Panc1 (cell line): Measurements from ENCODE around the gene RABGGTA. TPM values are rescaled to one million over a fixed set of nuclear protein-coding genes. Genes with fewer than 3 reads are reported as not detected.

Experiments used
- ATAC-seq: fragments of 200-7000 bp; cut with Tn5 transposase; 2 replicates; pipeline ENCODE4 v1.9.1; 2020; ENCODE audit warnings: mild to moderate bottlenecking, moderate library complexity
- BruUV-seq: library from RNA; stranded (reverse); fragments of 400-500 nt; replicated peaks from 2 replicates; lab custom pipeline; 2021; lab: Mats Ljungman, UMichigan
- CTCF ChIA-PET: fragments of 300-600 bp; sonication (Branson Sonifier 250); formaldehyde crosslinking; loops from one replicate; lab custom pipeline; 2022; ENCODE audit warnings: antibody characterized with exemption; lab: Charles Lee
- POLR2A ChIA-PET: fragments of 300-600 bp; sonication (Branson Sonifier 250); formaldehyde crosslinking; loops from one replicate; lab custom pipeline; 2022; ENCODE audit warnings: antibody characterized with exemption; lab: Charles Lee
- DNase-seq: peaks from one replicate; pipeline ENCODE4 v3.0.0-alpha.2; 2010; ENCODE audit warnings: low read depth, low spot score
- H3K27ac ChIP-seq: 2 replicates; pipeline ENCODE4 v1.5.1; 2011; ENCODE audit warnings: mild to moderate bottlenecking, low read length, inconsistent platforms
- H3K27me3 ChIP-seq: fragments of 200-500 bp; sonication (Bioruptor generic); 2 replicates; pipeline ENCODE4 v1.6.0; 2014; ENCODE audit warnings: low read length, inconsistent platforms; ENCODE audit not compliant: control insufficient read depth, insufficient read depth
- H3K36me3 ChIP-seq: fragments of 200-500 bp; sonication (Bioruptor generic); 2 replicates; pipeline ENCODE4 v1.5.1; 2014; ENCODE audit warnings: inconsistent platforms, mild to moderate bottlenecking, low read length, moderate library complexity; ENCODE audit not compliant: control insufficient read depth, insufficient read depth
- H3K4me1 ChIP-seq: 2 replicates; pipeline ENCODE4 v1.5.1; 2011; ENCODE audit warnings: inconsistent platforms, mild to moderate bottlenecking, low read length, moderate library complexity; ENCODE audit not compliant: control insufficient read depth, insufficient read depth
- H3K4me3 ChIP-seq, 2 experiments: 2 replicates each; pipeline ENCODE4 v1.5.1; 2011 to 2012; ENCODE audit warnings: low read depth in 2 of 2, low read length in 2 of 2, mild to moderate bottlenecking in 2 of 2, inconsistent platforms in 1 of 2, moderate library complexity in 1 of 2
- H3K9me3 ChIP-seq: fragments of 200-500 bp; sonication (Bioruptor generic); 2 replicates; pipeline ENCODE4 v1.5.1; 2014; ENCODE audit warnings: low read depth, mild to moderate bottlenecking, inconsistent platforms, low read length, moderate library complexity; ENCODE audit not compliant: control insufficient read depth, insufficient read depth
- CTCF ChIP-seq: fragments of 450-650 bp; IDR thresholded peaks from 2 replicates; pipeline ENCODE4 v1.5.1; 2017; ENCODE audit warnings: mild to moderate bottlenecking
- POLR2AphosphoS5 ChIP-seq: IDR thresholded peaks from 2 replicates; pipeline ENCODE4 v1.6.1; 2012; ENCODE audit warnings: mild to moderate bottlenecking, low read depth, low read length, moderate library complexity
- SIN3A ChIP-seq: IDR thresholded peaks from 2 replicates; pipeline ENCODE4 v1.6.1; 2012; ENCODE audit warnings: low read depth, mild to moderate bottlenecking, low read length, moderate library complexity, borderline replicate concordance; ENCODE audit not compliant: insufficient read depth
- TCF7L2 ChIP-seq: IDR thresholded peaks from 2 replicates; pipeline ENCODE4 v1.6.1; 2011; ENCODE audit warnings: mild to moderate bottlenecking, low read depth, low read length, inconsistent platforms
- in situ Hi-C: cut with HindIII; loops from 2 replicates; pipeline ENCODE4 v1.10.0; 2016; ENCODE audit warnings: low sequenced_read_pairs, low pct_unique_long_range_greater_than_20kb
- intact Hi-C: fragments of 100-400 bp; cut with micrococcal nuclease; formaldehyde crosslinking; loops from one replicate; pipeline ENCODE4 v1.10.0; 2022; ENCODE audit not compliant: unreplicated experiment
- total RNA-seq: library from RNA; stranded (reverse); gene quantifications from one replicate; pipeline ENCODE4 v1.2.1, GENCODE V29; 2021; ENCODE audit not compliant: unreplicated experiment
- TF ChIP-seq, protein P1 (sequence below), 2 experiments: IDR thresholded peaks; 2 replicates each; pipeline ENCODE4 v1.6.1; 2011 to 2012; ENCODE audit warnings: low read depth in 2 of 2, control low read depth in 1 of 2, low read length in 1 of 2, mild to moderate bottlenecking in 1 of 2, moderate library complexity in 1 of 2; ENCODE audit not compliant: insufficient read depth in 1 of 2

The RABGGTA gene
- total RNA-seq, 1 experiment from 2014 or later: 30.9 TPM

DNA sequence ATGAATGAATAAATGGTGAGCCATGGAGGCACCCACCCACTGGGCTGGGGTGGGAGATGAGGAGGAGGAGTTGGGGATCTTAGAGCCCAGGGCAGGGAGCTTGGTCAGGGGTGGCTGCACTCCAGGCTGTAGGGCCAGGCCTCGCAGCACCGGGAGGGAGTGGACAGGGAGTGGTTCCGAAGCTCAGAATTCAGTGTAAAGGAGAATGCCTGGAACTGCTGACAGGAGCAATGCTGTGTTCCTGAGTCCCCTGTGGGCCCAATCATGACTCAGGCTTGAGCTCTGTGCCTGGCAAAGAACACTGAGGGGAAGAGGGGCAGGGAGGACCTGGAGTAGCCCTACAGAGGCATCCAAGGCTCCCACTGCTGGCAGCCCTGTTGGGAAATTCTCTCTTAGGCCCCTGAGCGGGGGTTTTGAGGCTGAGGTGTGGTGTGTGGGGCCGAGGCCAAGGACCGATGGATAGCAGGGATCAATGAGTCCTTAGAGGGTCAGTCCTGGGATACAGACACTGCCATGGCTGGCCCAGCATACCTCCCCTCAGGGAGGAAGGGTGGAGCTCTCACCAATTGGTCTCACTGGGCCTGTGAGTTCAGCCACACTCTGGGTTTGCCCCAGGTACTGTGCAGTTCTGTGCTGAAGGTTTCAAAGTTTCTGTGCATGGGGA, 9.5 kb upstream of the RABGGTA start:
- BruUV-seq: no TSS peak
- H3K4me1 ChIP-seq: no peaks in the 10 kb centered on the region
- TF ChIP-seq SIN3A (no peak), POLR2AphosphoS5 (no peak), TCF7L2 (no peak), CTCF (no peak)
- CTCF ChIA-PET: no interaction called here
- in situ Hi-C loops (no loop called here), intact Hi-C loops (no loop called here)
- DNase-seq (no peak), ATAC-seq (no peak)
- H3K36me3 ChIP-seq: no peaks in the 10 kb centered on the region
- no peaks in the 10 kb centered on the region for H3K27me3 ChIP-seq
- no peak overlapping the region for H3K4me3 ChIP-seq
- H3K27ac ChIP-seq: no peak overlapping the region
- POLR2A ChIA-PET: no interaction called here
- no peaks in the 10 kb centered on the region for H3K9me3 ChIP-seq

DNA sequence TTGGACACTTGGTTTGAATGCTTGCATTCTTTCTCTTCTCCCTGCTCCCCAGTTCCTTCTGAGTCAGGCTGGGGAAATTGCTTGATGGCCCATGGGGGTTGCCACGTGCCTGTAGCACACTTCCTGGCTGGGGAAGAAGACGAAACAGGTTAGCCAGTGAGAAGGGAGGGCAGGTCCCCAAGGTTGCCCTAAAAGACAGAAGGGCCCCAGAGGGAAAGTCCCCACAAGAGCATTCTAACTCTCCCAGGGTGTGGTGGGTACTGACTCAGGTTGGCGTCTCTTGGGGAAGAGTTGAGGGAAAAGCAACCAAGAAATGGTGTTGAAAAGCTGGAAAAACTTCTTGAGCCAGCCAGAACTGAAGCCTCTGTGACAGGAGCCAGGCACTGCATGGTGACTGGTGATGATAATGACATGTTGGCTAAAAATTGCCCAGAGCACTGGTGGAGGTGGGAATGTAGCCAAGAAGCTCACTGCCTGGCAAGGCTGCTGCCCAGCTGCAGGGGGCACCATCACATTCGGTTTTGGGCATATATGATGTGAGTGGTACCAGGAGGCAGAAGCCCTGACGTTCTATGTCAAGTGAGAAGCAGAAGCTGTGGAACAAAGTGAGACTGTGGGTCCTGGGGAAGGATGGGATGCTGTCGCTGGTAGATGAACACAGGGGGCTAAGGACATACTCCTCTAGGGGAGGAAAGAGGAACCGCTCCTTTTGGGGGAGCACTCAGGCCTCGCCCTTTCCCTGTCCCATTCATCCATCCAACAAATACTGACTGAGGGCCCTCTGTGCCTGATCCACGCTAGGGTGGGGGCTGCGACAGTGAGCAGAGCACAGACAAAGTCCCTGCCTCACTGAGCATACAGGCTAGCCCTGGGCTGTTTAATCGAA, 8.1 kb upstream of the RABGGTA start:
- Histone ChIP-seq H3K36me3 (no peaks in the 10 kb centered on the region), H3K27me3 (no peaks in the 10 kb centered on the region), H3K4me1 (no peaks in the 10 kb centered on the region), H3K27ac (no peak overlapping the region), H3K9me3 (no peaks in the 10 kb centered on the region), H3K4me3 (no peak overlapping the region)
- no peak for TF ChIP-seq CTCF
- TF ChIP-seq TCF7L2: no peak
- TF ChIP-seq, protein P1, sequence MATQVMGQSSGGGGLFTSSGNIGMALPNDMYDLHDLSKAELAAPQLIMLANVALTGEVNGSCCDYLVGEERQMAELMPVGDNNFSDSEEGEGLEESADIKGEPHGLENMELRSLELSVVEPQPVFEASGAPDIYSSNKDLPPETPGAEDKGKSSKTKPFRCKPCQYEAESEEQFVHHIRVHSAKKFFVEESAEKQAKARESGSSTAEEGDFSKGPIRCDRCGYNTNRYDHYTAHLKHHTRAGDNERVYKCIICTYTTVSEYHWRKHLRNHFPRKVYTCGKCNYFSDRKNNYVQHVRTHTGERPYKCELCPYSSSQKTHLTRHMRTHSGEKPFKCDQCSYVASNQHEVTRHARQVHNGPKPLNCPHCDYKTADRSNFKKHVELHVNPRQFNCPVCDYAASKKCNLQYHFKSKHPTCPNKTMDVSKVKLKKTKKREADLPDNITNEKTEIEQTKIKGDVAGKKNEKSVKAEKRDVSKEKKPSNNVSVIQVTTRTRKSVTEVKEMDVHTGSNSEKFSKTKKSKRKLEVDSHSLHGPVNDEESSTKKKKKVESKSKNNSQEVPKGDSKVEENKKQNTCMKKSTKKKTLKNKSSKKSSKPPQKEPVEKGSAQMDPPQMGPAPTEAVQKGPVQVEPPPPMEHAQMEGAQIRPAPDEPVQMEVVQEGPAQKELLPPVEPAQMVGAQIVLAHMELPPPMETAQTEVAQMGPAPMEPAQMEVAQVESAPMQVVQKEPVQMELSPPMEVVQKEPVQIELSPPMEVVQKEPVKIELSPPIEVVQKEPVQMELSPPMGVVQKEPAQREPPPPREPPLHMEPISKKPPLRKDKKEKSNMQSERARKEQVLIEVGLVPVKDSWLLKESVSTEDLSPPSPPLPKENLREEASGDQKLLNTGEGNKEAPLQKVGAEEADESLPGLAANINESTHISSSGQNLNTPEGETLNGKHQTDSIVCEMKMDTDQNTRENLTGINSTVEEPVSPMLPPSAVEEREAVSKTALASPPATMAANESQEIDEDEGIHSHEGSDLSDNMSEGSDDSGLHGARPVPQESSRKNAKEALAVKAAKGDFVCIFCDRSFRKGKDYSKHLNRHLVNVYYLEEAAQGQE (IDR thresholded peaks at IDR 0.05; ENCODE audit: insufficient read depth in 1 of 2, low read depth in 2 of 2, low read length in 1 of 2): no peak
- TF ChIP-seq SIN3A: no peak
- TF ChIP-seq POLR2AphosphoS5: no peak
- intact Hi-C loops: no loop called here
- POLR2A ChIA-PET: interaction anchor here (0.5 kb wide), 1 partner anchor 638 kb away, joined by 3 read pairs; no protein-coding TSS in a partner anchor
- ATAC-seq (no peak), DNase-seq (no peak)
- CTCF ChIA-PET: no interaction called here
- in situ Hi-C loops: no loop called here
- no TSS peak for BruUV-seq
